Body of pancreas (tissue), 4 donors: Measurements from ENCODE around the gene VGLL4. TPM values are rescaled to one million over a fixed set of nuclear protein-coding genes. Genes with fewer than 3 reads are reported as not detected.

Experiments used
- ATAC-seq: fragments of 150-250 bp; one replicate; pipeline ENCODE4 v1.9.1; 2016
- DNase-seq, 4 donors: peaks; one replicate each; pipeline ENCODE4 v3.0.0-alpha.2; 2019
- H3K27ac ChIP-seq, 4 donors: fragments of 200-600 bp; sonication (generic); 1 replicate in 3 of 4; 2 replicates in 1 of 4; pipeline versions ENCODE4 v1.5.1 to v1.6.1; 2016 to 2019; ENCODE audit warnings: mild to moderate bottlenecking in 1 of 4, mixed read lengths in 1 of 4, moderate library complexity in 1 of 4
- H3K27me3 ChIP-seq, 2 donors: fragments of 200-600 bp; sonication (generic); one replicate each; pipeline ENCODE4 v1.6.0; 2016; ENCODE audit warnings: mild to moderate bottlenecking in 1 of 2
- H3K36me3 ChIP-seq, 2 donors: fragments of 200-600 bp; sonication (generic); replicated peaks in 1 of 2; 2 replicates each; pipeline ENCODE4 v1.5.1; 2016; ENCODE audit warnings: low read depth in 2 of 2; ENCODE audit not compliant: insufficient read depth in 1 of 2
- H3K4me1 ChIP-seq: fragments of 200-600 bp; sonication (generic); one replicate; pipeline ENCODE4 v1.6.0; 2016
- H3K4me3 ChIP-seq, 2 donors: fragments of 200-600 bp; sonication (generic); 1 replicate in 1 of 2; 2 replicates in 1 of 2; pipeline ENCODE4 v1.5.1; 2016 to 2019
- H3K9me3 ChIP-seq, 3 donors: fragments of 200-600 bp; sonication (generic); 1 replicate in 2 of 3; 2 replicates in 1 of 3; pipeline ENCODE4 v1.5.1; 2016
- CTCF ChIP-seq, 7 experiments: fragments of 450-650 bp in 4 of 7; fragments of 200-600 bp in 3 of 7; sonication (generic) in 3 of 7; IDR thresholded peaks; one replicate each; pipeline ENCODE4 v1.5.1; 2016 to 2019; ENCODE audit warnings: antibody characterized with exemption in 7 of 7
- POLR2A ChIP-seq, 3 donors: fragments of 450-650 bp; IDR thresholded peaks; one replicate each; pipeline ENCODE4 v1.6.1; 2016; ENCODE audit warnings: antibody characterized with exemption in 3 of 3, mild to moderate bottlenecking in 2 of 3
- WGBS, 2 donors: methylation state at CpG; one replicate each; pipeline ENCODE4 v1.1.5; 2017; 5-methylcytosine and 5-hydroxymethylcytosine counted together
- intact Hi-C: fragments of 100-400 bp; cut with DNase I; formaldehyde crosslinking; loops from one replicate; pipeline ENCODE4 v1.15.1; 2023
- total RNA-seq, 2 donors: library from RNA; depleted of rRNA; stranded (reverse); fragments of >200 nt; gene quantifications; one replicate each; pipeline ENCODE4 v1.1.0, GENCODE V29; 2016

VGLL4 gene
- total RNA-seq, 2 donors from 2014 or later, result 66.4 to 91.0 TPM

- intact Hi-C loops, result no loop called here
- H3K4me3 ChIP-seq, result no peak overlapping the region
- H3K27me3 ChIP-seq, result no peaks in the 10 kb centered on the region
- H3K36me3 ChIP-seq, result no peaks in the 10 kb centered on the region
- WGBS, 2 donors, result 46 to 50% methylated on average over 5 of the region's 5 CpGs
- H3K27ac ChIP-seq, result peak overlapping the region in 3 of 4 donors; percentile 51 to 80 (median 68)
- H3K9me3 ChIP-seq, result no peaks in the 10 kb centered on the region
- peaks cover 62% of the 10 kb centered on the region for H3K4me1 ChIP-seq
- DNase-seq (peak; percentile 55 to 68 (median 62)), ATAC-seq (peak; percentile 65)
- no peak for TF ChIP-seq CTCF (IDR thresholded peaks at IDR 0.05)
Observed at GRCh38 chr3:11661827-11662226, 18.1 kb upstream of the VGLL4 start.

- whole genome bisulfite sequencing, 2 donors, result 56 to 62% methylated on average over 7 of the region's 7 CpGs
- intact Hi-C loops, result no loop called here
- no peak for TF ChIP-seq CTCF (IDR thresholded peaks at IDR 0.05)
- TF ChIP-seq POLR2A (IDR thresholded peaks at IDR 0.05), result no peak
- no peak for DNase-seq
- Histone ChIP-seq H3K27ac (peak overlapping the region; percentile 60 to 80 (median 68)), H3K36me3 (no peaks in the 10 kb centered on the region), H3K4me3 (no peak overlapping the region), H3K4me1 (peaks cover 69% of the 10 kb centered on the region), H3K27me3 (no peaks in the 10 kb centered on the region), H3K9me3 (no peaks in the 10 kb centered on the region)
- ATAC-seq, result no peak
Observed at GRCh38 chr3:11661052-11661656, 17.4 kb upstream of the VGLL4 start.

- 23 to 25% methylated on average over 3 of the region's 3 CpGs for WGBS, 2 donors
- Histone ChIP-seq H3K4me3 (no peak overlapping the region), H3K9me3 (no peaks in the 10 kb centered on the region), H3K27ac (peak overlapping the region in 3 of 4 donors; percentile 60 to 80 (median 68)), H3K36me3 (no peaks in the 10 kb centered on the region), H3K4me1 (peaks cover 73% of the 10 kb centered on the region), H3K27me3 (no peaks in the 10 kb centered on the region)
- intact Hi-C loops, result no loop called here
- TF ChIP-seq POLR2A (IDR thresholded peaks at IDR 0.05), result peak in 1 of 3 donors; percentile 20
- no peak for TF ChIP-seq CTCF (IDR thresholded peaks at IDR 0.05)
- peak; percentile 80 to 90 (median 84) for DNase-seq
- ATAC-seq, result peak; percentile 92
Observed at GRCh38 chr3:11660242-11660641, 16.5 kb upstream of the VGLL4 start.

- ATAC-seq, result no peak
- Histone ChIP-seq H3K4me3 (no peak overlapping the region), H3K4me1 (peaks cover 84% of the 10 kb centered on the region), H3K36me3 (no peaks in the 10 kb centered on the region), H3K27me3 (no peaks in the 10 kb centered on the region), H3K27ac (peak overlapping the region; percentile 11 to 72 (median 54)), H3K9me3 (no peaks in the 10 kb centered on the region)
- 14 to 15% methylated on average over 5 of the region's 5 CpGs for WGBS, 2 donors
- no peak for TF ChIP-seq CTCF (IDR thresholded peaks at IDR 0.05)
- no peak for TF ChIP-seq POLR2A (IDR thresholded peaks at IDR 0.05)
- intact Hi-C loops, result no loop called here
- DNase-seq, result no peak
Observed at GRCh38 chr3:11658180-11658579, 14.5 kb upstream of the VGLL4 start.
